H9 (cell line): Measurements from ENCODE around the gene ZNF783. TPM values are rescaled to one million over a fixed set of nuclear protein-coding genes. Genes with fewer than 3 reads are reported as not detected.

Experiments used
- DNase-seq: peaks from one replicate; pipeline ENCODE4 v3.0.0-alpha.2; 2017
- H2AFZ ChIP-seq: one replicate; pipeline ENCODE4 v1.6.1; 2013; ENCODE audit warnings: mild to moderate bottlenecking, low read length, control low read depth, moderate library complexity
- H2AK5ac ChIP-seq: 2 replicates; pipeline ENCODE4 v1.6.1; 2013; ENCODE audit warnings: low read length, control low read depth, mixed read lengths; ENCODE audit not compliant: insufficient read length
- H2BK120ac ChIP-seq: one replicate; pipeline ENCODE4 v1.6.1; 2013; ENCODE audit warnings: low read depth, mild to moderate bottlenecking, low read length, control low read depth, inconsistent platforms; ENCODE audit not compliant: poor library complexity, severe bottlenecking
- H2BK12ac ChIP-seq: 2 replicates; pipeline ENCODE4 v1.6.1; 2013; ENCODE audit warnings: low read length, control low read depth, mixed read lengths, low read depth; ENCODE audit not compliant: insufficient read length
- H2BK15ac ChIP-seq: 2 replicates; pipeline ENCODE4 v1.6.1; 2013; ENCODE audit warnings: low read depth, low read length, control low read depth
- H2BK20ac ChIP-seq: one replicate; pipeline ENCODE4 v1.6.1; 2013; ENCODE audit warnings: low read depth, mild to moderate bottlenecking, low read length, control low read depth, inconsistent platforms; ENCODE audit not compliant: poor library complexity, severe bottlenecking
- H2BK5ac ChIP-seq: 2 replicates; pipeline ENCODE4 v1.6.1; 2013; ENCODE audit warnings: low read length, control low read depth, mixed read lengths; ENCODE audit not compliant: insufficient read length
- H3K14ac ChIP-seq: 2 replicates; pipeline ENCODE4 v1.6.1; 2013; ENCODE audit warnings: low read length, control low read depth; ENCODE audit not compliant: insufficient read depth
- H3K18ac ChIP-seq: 2 replicates; pipeline ENCODE4 v1.6.1; 2013; ENCODE audit warnings: low read depth, mild to moderate bottlenecking, mixed read lengths, low read length, control low read depth; ENCODE audit not compliant: insufficient read length
- H3K23ac ChIP-seq: 2 replicates; pipeline ENCODE4 v1.6.1; 2013; ENCODE audit warnings: low read length, control low read depth, mixed read lengths, low read depth; ENCODE audit not compliant: insufficient read length
- H3K23me2 ChIP-seq: 2 replicates; pipeline ENCODE4 v1.6.1; 2013; ENCODE audit warnings: low read depth, mild to moderate bottlenecking, mixed read lengths, low read length, control low read depth; ENCODE audit not compliant: insufficient read length, poor library complexity, severe bottlenecking
- H3K27ac ChIP-seq: 2 replicates; pipeline ENCODE4 v1.5.1; 2013; ENCODE audit warnings: low read length, control low read depth, mixed read lengths, low read depth; ENCODE audit not compliant: insufficient read length
- H3K27me3 ChIP-seq: 2 replicates; pipeline ENCODE4 v1.6.1; 2013; ENCODE audit warnings: low read length, control low read depth, inconsistent platforms; ENCODE audit not compliant: insufficient read depth
- H3K4ac ChIP-seq: 2 replicates; pipeline ENCODE4 v1.6.1; 2013; ENCODE audit warnings: low read depth, mild to moderate bottlenecking, control low read depth, inconsistent platforms, low read length, moderate library complexity
- H3K4me1 ChIP-seq: 2 replicates; pipeline ENCODE4 v1.6.1; 2013; ENCODE audit warnings: low read length, control low read depth, inconsistent platforms; ENCODE audit not compliant: insufficient read depth
- H3K4me2 ChIP-seq: 2 replicates; pipeline ENCODE4 v1.6.1; 2013; ENCODE audit warnings: low read length, control low read depth, mixed read lengths; ENCODE audit not compliant: insufficient read length, insufficient read depth
- H3K56ac ChIP-seq: 2 replicates; pipeline ENCODE4 v1.6.1; 2013; ENCODE audit warnings: low read depth, mild to moderate bottlenecking, mixed read lengths, low read length, control low read depth; ENCODE audit not compliant: insufficient read length
- H3K79me1 ChIP-seq: 2 replicates; pipeline ENCODE4 v1.6.1; 2013; ENCODE audit warnings: low read depth, mild to moderate bottlenecking, moderate library complexity, low read length, control low read depth, inconsistent platforms; ENCODE audit not compliant: insufficient read depth, poor library complexity, severe bottlenecking
- H3K79me2 ChIP-seq: 2 replicates; pipeline ENCODE4 v1.6.1; 2013; ENCODE audit warnings: low read length, control low read depth, inconsistent platforms; ENCODE audit not compliant: insufficient read depth
- H3K9ac ChIP-seq: 2 replicates; pipeline ENCODE4 v1.6.1; 2013; ENCODE audit warnings: low read length, control low read depth, mixed read lengths; ENCODE audit not compliant: insufficient read length; ENCODE audit errors: extremely low read depth
- H3K9me3 ChIP-seq: one replicate; pipeline ENCODE4 v1.6.1; 2013; ENCODE audit warnings: low read depth, low read length, inconsistent platforms; ENCODE audit not compliant: control insufficient read depth
- H3T11ph ChIP-seq: one replicate; pipeline ENCODE4 v1.6.1; 2013; ENCODE audit warnings: mild to moderate bottlenecking, low read length, control low read depth, inconsistent platforms
- H4K20me1 ChIP-seq: one replicate; pipeline ENCODE4 v1.6.1; 2013; ENCODE audit not compliant: control insufficient read depth, insufficient read length, insufficient read depth
- H4K5ac ChIP-seq: 2 replicates; pipeline ENCODE4 v1.6.1; 2013; ENCODE audit warnings: low read depth, mild to moderate bottlenecking, mixed read lengths, low read length, control low read depth; ENCODE audit not compliant: insufficient read length
- H4K8ac ChIP-seq: replicated peaks from 2 replicates; pipeline ENCODE4 v1.6.1; 2013; ENCODE audit warnings: low read length, control low read depth, mixed read lengths, low read depth; ENCODE audit not compliant: insufficient read length
- H4K91ac ChIP-seq: 2 replicates; pipeline ENCODE4 v1.6.1; 2013; ENCODE audit warnings: low read depth, mild to moderate bottlenecking, moderate library complexity, mixed read lengths, low read length, control low read depth; ENCODE audit not compliant: insufficient read length
- H3K27ac Mint-ChIP-seq, 3 experiments: 2 replicates in 2 of 3; 3 replicates in 1 of 3; pipeline ENCODE4 v1.8.0; 2020 to 2021; ENCODE audit warnings: mixed read lengths in 3 of 3, mild to moderate bottlenecking in 1 of 3, moderate library complexity in 1 of 3
- H3K27me3 Mint-ChIP-seq: 2 replicates; pipeline ENCODE4 v1.8.0; 2021; ENCODE audit warnings: low read depth, mild to moderate bottlenecking, moderate library complexity, mixed read lengths
- H3K36me3 Mint-ChIP-seq, 3 experiments: 2 replicates in 2 of 3; 3 replicates in 1 of 3; pipeline ENCODE4 v1.8.0; 2020 to 2021; ENCODE audit warnings: low read depth in 3 of 3, mixed read lengths in 3 of 3; ENCODE audit not compliant: insufficient read depth in 1 of 3
- H3K4me1 Mint-ChIP-seq, 2 experiments: 2 replicates each; pipeline ENCODE4 v1.8.0; 2020; ENCODE audit warnings: mixed read lengths in 2 of 2
- H3K4me3 Mint-ChIP-seq, 2 experiments: 2 replicates in 1 of 2; 3 replicates in 1 of 2; pipeline ENCODE4 v1.8.0; 2020 to 2021; ENCODE audit warnings: mild to moderate bottlenecking in 2 of 2, mixed read lengths in 2 of 2, moderate library complexity in 1 of 2
- H3K9me3 Mint-ChIP-seq, 2 experiments: 2 replicates in 1 of 2; 3 replicates in 1 of 2; pipeline ENCODE4 v1.8.0; 2020; ENCODE audit warnings: mild to moderate bottlenecking in 2 of 2, mixed read lengths in 2 of 2, moderate library complexity in 1 of 2
- WGBS: extraction: QIAGEN DNeasy Blood & Tissue Kit; methylation state at CpG from one replicate; pipeline ENCODE4 v1.1.7; 2013; ENCODE audit warnings: missing lambda C conversion rate, low lambda C conversion rate, mixed read lengths; ENCODE audit not compliant: insufficient read length; ENCODE audit errors: extremely low coverage; 5-methylcytosine and 5-hydroxymethylcytosine counted together
- total RNA-seq: library from RNA; stranded (reverse); gene quantifications from 2 replicates; pipeline ENCODE4 v1.2.1, GENCODE V29; 2021
- TF ChIP-seq, protein P1 (sequence below): fragments of 200-600 bp; sonication (generic); conservative IDR thresholded peaks from 3 replicates; pipeline ENCODE4 v1.8.0; 2021; ENCODE audit warnings: antibody characterized with exemption, mild to moderate bottlenecking

ZNF783 gene
- total RNA-seq, 1 experiment from 2014 or later = 13.6 TPM

DNA sequence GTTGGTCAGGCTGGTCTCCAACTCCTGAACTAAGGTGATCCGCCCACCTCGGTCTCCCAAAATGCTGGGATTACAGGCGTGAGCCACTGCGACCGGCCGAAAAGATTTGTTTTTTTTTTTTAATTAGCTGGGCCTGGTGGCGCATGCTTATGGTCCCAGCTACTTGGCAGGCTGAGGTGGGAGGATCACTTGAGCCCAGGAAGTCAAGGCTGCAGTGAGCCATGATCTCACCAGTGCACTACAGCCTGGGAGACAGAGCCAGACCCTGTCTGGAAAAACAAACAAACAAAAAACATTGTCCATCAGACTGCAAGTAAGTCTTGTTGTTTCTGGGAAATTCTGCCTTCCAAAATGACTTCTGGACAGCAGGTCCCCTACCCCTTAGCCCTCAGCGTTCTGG is 38.8 kb upstream of the ZNF783 start:
- no peak overlapping the region for H3K9ac ChIP-seq
- H3K18ac ChIP-seq = no peak overlapping the region
- no peak overlapping the region for H3K4me2 ChIP-seq
- Mint-ChIP-seq H3K4me3 (no peak overlapping the region), H3K36me3 (peaks cover 21 to 56% (median 48%) of the 10 kb centered on the region in 3 experiments), H3K9me3 (no peaks in the 10 kb centered on the region), H3K4me1 (peaks cover 12 to 15% of the 10 kb centered on the region in 2 experiments), H3K27ac (no peak overlapping the region), H3K27me3 (no peaks in the 10 kb centered on the region)
- H4K91ac ChIP-seq = no peak overlapping the region
- WGBS = no CpG with 5 or more reads among the region's 8 CpGs
- H4K20me1 ChIP-seq = no peaks in the 10 kb centered on the region
- no peak overlapping the region for H2BK5ac ChIP-seq
- no peaks in the 10 kb centered on the region for H3K23me2 ChIP-seq
- H3K9me3 ChIP-seq = no peaks in the 10 kb centered on the region
- no peak overlapping the region for H4K5ac ChIP-seq
- H3K27me3 ChIP-seq = no peaks in the 10 kb centered on the region
- H2AFZ ChIP-seq = no peak overlapping the region
- H3K27ac ChIP-seq = no peak overlapping the region
- H4K8ac ChIP-seq = no peak overlapping the region
- H2BK20ac ChIP-seq = no peak overlapping the region
- no peak overlapping the region for H3K4ac ChIP-seq
- H3K23ac ChIP-seq = no peak overlapping the region
- no peaks in the 10 kb centered on the region for H3K79me2 ChIP-seq
- H3K14ac ChIP-seq = no peak overlapping the region
- no peak for DNase-seq
- H2BK120ac ChIP-seq = no peak overlapping the region
- H2AK5ac ChIP-seq = no peak overlapping the region
- no peaks in the 10 kb centered on the region for H3K4me1 ChIP-seq
- TF ChIP-seq, protein P1, sequence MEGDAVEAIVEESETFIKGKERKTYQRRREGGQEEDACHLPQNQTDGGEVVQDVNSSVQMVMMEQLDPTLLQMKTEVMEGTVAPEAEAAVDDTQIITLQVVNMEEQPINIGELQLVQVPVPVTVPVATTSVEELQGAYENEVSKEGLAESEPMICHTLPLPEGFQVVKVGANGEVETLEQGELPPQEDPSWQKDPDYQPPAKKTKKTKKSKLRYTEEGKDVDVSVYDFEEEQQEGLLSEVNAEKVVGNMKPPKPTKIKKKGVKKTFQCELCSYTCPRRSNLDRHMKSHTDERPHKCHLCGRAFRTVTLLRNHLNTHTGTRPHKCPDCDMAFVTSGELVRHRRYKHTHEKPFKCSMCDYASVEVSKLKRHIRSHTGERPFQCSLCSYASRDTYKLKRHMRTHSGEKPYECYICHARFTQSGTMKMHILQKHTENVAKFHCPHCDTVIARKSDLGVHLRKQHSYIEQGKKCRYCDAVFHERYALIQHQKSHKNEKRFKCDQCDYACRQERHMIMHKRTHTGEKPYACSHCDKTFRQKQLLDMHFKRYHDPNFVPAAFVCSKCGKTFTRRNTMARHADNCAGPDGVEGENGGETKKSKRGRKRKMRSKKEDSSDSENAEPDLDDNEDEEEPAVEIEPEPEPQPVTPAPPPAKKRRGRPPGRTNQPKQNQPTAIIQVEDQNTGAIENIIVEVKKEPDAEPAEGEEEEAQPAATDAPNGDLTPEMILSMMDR = no peak
- no peak overlapping the region for H3T11ph ChIP-seq
- no peak overlapping the region for H2BK15ac ChIP-seq
- no peak overlapping the region for H2BK12ac ChIP-seq
- no peak overlapping the region for H3K56ac ChIP-seq
- no peaks in the 10 kb centered on the region for H3K79me1 ChIP-seq
